NK-92 treated with Interleukin-12 subunit alpha and Interleukin-12 subunit beta, amount 100 ng/mL, for 24 hours (cell line): Measurements from ENCODE around the gene PCDHGC5.

Source experiments
- DNase-seq: peaks from one replicate; lab custom pipeline; 2025; lab: John Stamatoyannopoulos, UW

PCDHGC5 gene

DNA sequence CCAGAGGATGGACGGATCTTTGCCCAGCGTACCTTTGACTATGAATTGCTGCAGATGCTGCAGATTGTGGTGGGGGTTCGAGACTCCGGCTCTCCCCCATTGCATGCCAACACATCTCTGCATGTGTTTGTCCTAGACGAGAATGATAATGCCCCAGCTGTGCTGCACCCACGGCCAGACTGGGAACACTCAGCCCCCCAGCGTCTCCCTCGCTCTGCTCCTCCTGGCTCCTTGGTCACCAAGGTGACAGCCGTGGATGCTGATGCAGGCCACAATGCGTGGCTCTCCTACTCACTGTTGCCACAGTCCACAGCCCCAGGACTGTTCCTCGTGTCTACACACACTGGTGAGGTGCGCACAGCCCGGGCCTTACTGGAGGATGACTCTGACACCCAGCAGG lies 1.9 kb downstream of the PCDHGC5 start:
- no peak for DNase-seq

DNA sequence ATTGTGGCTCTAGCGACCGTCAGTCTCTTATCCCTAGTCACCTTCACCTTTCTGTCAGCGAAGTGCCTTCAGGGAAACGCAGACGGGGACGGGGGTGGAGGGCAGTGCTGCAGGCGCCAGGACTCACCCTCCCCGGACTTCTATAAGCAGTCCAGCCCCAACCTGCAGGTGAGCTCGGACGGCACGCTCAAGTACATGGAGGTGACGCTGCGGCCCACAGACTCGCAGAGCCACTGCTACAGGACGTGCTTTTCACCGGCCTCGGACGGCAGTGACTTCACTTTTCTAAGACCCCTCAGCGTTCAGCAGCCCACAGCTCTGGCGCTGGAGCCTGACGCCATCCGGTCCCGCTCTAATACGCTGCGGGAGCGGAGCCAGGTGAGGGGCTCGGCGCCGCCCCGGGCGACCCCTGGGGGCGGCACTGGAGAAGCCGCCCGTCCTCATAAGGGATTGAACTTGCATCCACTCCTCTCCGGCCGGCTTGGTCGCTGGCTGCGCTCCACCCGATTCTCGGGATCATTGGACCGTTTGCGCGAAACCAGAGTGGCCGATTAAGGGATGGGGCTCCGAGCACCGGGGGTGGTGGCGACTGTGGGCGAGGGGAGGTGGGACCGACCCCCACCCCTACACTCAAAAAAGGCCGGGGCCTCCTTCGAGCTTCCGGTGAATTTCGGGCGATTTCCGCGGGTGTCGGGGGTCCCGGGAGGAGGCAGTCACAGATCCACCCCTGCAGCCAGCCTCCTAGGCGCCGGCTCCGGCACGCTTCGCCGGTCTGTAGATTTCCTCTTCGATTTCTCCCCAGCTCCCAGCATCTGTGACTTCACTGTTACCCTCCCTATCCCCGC lies 2.7 kb downstream of the PCDHGC5 start:
- DNase-seq: no peak

DNA sequence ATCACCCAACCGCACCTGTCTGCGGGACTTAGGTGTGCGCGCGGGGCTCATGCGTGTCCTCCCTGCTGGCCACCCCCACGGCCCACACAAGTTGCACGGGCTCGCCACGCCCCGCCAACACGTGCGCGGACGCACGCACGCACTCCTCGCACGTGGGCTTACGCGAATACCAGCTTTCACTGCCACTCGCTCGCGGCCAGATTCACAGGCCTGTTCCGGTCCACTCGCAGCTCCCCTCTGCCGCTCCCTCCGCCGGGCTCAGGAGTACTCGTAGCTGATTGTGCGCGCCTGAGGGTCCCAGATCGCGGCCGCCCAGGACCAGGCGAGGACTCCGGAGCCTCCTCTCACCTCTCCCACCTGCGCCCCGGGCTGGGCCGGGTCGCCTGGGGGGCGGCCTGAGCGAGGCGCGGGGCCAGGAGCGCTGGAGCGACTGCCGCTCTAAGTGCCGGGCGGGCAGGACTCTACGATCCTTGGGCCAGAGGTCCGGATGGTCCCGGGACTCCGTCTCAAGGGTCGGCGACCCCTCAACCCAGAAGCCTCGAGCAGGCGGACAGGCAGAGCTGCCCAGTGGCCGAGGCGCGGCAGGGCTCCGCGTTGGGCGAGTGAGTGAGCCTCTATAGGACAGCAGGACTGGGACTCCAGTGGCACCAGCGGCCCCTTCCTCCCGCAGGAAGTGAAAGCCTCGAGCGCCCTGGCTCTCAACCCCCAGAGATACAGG lies 3.4 kb downstream of the PCDHGC5 start:
- no peak for DNase-seq

DNA sequence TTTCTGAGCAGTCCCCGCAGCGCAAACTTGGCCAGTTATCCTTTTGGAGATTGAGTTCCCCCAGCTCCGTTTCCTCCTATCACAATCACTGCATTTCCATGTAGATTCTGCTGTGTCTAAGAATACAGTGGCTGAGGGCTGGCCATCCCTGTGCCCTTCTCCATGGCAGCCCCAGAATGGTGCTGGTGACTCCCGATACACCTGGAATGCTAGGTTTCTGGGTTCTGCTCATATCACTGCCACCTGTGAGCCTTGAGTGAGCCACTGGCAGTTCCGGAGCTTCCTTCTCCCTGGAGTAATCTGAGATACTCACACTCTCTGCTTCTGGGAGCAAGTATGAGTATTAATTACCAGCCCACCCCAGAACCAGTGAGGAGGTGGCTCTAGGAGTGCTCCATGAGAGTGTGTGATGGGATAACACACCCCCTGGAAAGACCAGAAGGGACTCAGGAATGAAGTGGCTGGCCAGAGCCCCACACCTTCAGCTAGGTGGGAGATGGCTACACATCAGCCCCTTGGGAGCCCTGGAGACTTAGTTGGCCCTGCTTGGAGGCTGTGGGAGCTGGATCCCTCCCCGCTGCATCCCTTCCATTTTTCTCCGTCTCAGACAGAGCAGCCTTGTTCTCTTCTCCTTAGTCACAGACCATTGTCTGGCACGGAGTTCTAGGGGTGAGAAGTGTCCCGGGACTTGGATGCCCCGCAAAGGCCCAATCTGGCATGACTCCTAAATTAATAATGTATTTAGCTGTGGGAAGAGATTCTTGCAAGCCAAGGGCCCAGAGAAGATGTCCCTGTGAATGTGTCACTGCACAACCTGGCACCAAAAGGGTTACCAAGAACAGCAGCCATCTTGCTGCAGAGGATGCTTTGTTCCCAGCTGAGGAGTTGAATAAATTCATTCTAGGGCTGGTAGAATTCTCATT lies 4.9 kb downstream of the PCDHGC5 start:
- no peak for DNase-seq

DNA sequence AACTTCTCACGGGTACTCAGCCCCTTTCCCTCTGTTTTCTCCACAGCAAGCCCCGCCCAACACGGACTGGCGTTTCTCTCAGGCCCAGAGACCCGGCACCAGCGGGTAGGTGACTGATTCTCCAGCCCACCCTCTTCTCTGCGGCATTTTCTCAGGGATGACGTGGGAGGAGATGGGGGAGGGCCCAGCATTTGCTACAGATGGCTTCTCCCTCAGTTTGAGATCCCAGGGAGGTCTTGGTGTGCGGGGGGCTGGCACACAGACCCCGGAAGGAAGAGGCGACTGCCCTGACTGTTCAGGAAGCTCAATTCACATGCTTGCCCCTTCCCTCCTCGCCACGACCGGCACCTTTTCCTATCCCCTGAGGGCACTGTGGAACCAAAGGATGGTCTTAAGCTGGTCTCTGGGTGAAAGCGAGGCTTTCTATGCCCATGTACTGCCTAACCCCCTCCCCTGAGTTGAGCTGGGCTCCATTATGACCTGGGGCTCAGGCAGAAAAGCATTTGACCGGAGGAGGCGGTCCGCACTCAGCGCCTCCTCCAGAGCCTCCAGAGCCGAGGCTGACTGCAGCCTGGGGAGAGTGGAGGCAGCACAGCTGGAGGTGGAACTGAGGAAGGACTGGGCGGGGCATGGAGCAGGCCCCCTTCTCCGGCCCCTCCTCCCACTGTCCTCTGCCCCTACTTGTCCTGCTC lies 6.0 kb downstream of the PCDHGC5 start:
- no peak for DNase-seq

DNA sequence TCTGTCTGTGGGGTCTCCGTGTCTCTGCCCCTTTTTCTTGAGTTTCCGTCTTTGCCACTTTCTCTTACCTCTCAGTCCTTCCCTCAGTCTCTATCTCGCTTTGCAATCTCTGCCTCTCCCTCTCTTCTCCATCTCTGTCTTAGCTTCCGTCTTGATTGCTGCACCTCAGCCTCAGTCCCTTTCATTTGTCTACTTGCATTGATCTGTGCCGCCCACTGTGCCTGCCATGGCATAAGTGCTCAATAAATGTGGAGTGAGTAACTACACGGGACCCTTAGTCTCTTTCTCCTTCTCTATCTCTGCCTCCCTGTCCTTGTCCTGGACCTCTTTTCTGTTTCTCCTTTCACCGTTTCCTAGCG lies 6.6 kb downstream of the PCDHGC5 start:
- DNase-seq: no peak

DNA sequence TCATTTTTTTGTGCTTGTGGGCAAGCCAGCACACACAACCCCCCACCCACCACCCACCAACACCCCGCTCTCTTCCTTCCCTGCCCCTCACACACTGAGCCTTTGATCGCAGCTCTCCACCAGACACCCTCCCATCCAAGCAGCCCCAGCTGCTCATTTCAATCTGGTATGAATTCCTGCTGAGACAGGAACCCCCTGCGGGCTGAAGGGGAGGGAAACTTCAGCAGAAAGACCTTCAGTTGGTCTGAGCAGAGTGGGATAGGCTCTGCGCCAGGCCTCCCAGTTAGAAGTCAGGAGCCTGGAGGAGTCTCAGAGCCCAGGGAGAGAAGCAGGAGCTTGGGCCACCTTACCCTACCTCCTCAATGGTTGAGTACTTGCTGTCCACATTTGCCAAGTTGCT lies 7.2 kb downstream of the PCDHGC5 start:
- DNase-seq: no peak

DNA sequence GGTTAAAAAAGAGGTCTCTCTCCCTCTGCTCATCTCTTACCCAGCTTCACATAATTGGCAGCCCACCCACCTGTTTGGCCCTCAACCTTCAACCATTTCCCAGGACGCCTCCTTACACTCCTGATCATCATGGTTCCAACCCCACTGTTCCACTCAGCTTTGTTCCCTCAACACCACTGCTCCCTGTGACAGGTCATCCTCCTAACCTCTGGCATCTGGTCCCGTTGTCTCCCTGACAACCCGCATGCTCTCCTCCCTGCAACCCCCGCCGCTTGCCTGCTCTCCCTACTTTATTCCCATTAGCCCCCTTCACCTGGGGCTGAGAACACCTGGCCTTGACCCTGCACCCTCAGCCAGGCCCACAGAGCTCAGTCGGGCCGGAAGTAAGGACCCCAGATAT lies 12.9 kb downstream of the PCDHGC5 start:
- no peak for DNase-seq

DNA sequence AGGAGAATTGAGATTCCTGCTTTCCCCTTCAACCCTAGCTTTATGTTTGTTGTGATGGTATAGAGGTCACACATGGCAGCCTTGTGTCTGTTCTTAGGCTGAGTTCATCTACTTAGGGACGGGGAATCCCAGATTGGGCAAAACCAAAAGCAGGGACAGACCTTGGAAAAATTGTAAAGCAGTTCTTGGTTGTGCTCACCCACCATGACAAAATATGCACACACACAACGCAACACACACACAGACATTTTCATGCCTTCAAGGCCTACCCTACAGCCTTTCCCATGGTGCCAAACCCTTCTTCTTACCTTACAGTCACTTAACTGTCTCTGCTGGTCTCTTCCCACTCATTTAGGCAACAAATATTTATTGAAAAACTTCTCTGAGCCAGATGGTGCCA lies 14.8 kb downstream of the PCDHGC5 start:
- DNase-seq: no peak

DNA sequence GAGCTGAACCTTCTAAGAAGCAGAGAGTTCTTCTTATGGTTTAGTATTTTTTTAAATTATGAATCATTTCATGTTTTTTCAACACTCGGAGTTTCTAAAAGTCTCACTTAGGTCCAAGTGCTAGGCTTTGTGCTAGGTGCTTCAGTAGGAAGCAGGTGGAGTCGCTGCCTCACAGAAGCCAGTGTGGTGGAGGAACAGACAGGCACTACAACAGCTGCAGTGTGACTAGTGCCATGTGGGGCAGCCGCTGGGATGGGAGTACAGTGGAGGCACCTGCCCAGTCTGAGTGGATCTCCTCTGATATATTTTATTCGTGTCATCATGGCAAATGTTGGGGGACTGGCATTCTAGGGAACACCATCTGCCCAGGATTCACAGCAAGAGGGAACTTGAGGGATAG lies 15.3 kb downstream of the PCDHGC5 start:
- DNase-seq: no peak

DNA sequence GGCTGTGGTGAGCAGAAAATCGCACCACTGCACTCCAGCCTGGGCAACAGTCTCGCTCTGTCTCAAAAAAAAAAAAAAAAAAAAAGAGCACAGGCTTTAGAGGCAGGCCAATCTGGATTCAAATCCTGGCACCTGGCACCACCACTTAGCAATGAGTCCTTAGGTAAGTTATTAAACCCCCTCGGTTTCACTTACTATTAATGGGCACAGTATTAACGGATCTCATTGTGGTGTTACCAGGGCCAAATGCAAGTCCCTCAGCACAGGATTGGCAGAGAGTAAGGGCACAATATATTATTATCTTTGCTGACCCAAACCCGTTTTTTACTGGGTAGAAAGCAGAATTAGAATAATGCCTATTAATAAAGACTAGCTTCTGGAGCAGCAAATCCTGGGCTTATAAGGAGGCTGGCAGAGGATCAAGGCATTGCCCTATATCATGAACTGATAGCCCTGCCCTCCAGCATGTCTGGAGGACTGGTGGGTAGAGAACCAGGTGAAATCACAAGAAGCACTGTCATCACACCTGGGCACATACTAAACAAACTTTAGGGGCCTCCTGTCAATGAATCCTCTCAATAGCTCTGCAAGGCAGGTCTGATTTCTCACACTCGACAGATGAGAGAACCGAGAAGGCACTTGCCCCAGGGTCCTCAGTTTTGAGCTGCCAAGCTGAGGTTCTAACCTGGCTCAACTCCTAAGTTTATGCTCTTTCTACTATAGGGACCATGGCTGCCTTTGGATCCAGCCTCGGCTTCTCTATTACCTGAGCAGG lies 17.7 kb downstream of the PCDHGC5 start:
- DNase-seq: no peak

DNA sequence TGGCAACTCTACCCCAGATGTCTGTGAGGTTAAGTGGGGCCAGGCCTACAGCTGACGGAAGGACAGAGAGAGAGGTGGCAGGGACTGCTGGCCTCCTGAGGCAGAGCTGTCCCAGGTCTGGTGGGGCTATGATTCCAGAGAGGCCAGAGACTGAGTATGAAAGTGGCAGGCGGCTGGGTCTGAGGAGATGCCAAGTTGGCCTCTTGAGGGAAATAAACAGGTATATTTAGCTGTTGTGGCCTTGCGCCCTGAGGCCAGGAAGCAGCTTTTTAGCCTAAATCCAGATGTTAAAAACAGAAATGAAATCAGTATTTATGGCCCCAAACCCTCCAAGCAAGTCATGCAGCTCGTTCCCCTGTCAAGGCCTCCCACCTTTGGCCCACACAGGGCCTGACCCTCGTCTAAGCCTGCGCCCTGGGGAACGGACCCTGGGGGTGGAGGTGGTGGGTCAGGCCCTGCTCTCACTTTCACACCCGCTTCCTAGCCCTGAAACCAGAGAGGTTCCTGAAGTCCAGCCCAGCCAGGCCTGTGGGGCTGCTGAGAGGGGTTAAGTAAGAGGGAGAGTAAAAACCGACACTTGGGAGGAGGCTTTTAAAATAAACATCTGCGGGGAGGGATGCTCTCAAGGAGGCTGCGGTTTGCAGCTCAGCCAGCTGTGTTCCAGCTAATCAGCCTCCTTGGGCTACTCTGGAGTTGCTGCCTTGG lies 18.7 kb downstream of the PCDHGC5 start:
- no peak for DNase-seq

DNA sequence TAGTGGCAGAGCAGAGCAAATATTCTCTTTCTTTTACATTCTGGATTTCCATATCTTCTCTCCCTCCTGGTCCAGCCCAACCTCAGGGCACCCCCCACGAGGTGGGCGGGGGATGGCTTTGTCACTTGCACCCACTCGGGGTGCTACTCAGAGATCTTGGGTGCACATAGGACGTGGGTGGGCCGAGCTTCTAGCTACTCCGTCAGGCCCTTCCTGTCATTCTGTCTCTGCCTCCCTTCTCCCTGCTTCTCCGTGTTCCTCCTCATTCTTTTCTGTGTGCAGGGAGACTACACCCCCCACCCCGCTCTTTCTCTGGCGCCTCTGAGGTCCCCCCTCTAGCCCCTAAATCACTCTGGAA lies 19.5 kb downstream of the PCDHGC5 start:
- no peak for DNase-seq

DNA sequence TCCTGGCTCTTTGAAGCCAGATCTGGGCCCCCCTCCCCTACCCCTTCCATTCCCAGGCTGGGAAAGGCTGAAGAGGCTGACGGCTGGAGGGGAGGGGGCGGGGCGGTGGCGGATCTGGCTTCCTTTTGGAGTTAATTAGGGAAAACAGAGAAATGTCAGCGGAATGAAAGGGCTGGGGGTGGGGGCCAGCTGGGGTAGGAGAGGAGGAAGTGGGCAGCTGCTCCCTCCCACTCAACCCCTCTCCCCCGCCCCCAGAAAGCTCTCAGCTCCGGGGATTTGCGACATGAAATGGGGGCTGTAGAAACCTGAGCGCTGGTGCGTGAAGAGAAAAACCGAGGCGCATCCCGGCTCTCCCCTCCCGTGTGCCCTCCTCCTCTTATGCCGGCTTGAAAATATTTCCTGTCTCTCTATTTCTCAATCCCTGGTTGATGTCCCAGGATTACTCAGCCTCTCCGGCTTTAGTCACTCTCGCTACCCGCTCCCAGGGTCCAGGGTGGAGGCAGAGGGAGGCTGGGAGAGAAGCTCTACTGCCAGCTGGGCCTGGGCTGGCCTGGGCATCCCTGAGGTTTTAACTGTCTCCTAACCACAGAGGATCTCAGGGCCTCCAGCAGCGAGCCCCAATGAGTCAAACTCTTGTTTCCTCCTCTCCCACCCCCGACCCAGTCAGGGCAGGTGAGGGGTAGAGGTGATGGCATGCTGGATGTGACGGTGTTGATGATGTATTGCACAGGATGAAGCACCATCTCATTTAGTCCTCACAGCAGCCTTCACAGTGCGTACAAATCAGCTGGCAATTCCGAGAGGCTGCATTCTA lies 20.1 kb downstream of the PCDHGC5 start:
- no peak for DNase-seq

DNA sequence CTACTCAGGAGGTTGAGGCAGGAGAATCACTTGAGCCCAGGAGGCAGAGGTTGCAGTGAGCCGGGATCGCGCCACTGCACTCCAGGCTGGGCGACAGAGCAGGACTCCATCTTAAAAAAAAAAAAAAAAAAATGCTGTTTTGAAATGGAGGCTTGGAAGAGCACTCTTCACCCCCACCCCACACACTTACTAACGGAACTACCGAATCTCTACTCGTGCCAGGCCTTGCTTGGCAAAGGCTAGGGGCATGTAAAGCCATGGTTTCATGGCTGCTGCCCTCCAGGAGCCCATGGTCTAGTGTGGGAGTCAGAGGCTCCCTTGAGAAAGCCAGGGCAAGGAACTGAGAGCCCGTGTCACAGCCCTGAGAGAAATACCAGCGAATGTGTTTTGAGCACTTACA lies 21.3 kb downstream of the PCDHGC5 start:
- DNase-seq: no peak

DNA sequence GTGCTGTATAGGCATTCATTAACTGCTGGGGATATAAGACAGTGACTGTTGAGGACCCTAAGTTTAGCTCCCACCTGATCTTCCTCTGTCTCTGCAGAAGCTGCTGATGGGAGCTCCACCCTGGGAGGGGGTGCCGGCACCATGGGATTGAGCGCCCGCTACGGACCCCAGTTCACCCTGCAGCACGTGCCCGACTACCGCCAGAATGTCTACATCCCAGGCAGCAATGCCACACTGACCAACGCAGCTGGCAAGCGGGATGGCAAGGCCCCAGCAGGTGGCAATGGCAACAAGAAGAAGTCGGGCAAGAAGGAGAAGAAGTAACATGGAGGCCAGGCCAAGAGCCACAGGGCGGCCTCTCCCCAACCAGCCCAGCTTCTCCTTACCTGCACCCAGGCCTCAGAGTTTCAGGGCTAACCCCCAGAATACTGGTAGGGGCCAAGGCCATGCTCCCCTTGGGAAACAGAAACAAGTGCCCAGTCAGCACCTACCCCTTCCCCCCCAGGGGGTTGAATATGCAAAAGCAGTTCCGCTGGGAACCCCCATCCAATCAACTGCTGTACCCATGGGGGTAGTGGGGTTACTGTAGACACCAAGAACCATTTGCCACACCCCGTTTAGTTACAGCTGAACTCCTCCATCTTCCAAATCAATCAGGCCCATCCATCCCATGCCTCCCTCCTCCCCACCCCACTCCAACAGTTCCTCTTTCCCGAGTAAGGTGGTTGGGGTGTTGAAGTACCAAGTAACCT lies 22.1 kb downstream of the PCDHGC5 start:
- DNase-seq: no peak

DNA sequence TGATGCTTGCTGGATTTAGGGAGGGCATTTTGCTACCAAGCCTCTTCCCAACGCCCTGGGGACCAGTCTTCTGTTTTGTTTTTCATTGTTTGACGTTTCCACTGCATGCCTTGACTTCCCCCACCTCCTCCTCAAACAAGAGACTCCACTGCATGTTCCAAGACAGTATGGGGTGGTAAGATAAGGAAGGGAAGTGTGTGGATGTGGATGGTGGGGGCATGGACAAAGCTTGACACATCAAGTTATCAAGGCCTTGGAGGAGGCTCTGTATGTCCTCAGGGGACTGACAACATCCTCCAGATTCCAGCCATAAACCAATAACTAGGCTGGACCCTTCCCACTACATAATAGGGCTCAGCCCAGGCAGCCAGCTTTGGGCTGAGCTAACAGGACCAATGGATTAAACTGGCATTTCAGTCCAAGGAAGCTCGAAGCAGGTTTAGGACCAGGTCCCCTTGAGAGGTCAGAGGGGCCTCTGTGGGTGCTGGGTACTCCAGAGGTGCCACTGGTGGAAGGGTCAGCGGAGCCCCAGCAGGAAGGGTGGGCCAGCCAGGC lies 23.0 kb downstream of the PCDHGC5 start:
- DNase-seq: no peak

DNA sequence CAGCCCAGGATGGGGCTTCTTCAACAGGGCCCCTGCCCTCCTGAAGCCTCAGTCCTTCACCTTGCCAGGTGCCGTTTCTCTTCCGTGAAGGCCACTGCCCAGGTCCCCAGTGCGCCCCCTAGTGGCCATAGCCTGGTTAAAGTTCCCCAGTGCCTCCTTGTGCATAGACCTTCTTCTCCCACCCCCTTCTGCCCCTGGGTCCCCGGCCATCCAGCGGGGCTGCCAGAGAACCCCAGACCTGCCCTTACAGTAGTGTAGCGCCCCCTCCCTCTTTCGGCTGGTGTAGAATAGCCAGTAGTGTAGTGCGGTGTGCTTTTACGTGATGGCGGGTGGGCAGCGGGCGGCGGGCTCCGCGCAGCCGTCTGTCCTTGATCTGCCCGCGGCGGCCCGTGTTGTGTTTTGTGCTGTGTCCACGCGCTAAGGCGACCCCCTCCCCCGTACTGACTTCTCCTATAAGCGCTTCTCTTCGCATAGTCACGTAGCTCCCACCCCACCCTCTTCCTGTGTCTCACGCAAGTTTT lies 23.6 kb downstream of the PCDHGC5 start:
- DNase-seq: peak; percentile 39
